ENCODE results near the gene SP140.

Gene SP140

GRCh38 chr2:230205034-230205433 lies 20.5 kb upstream of the SP140 start:
- Histone ChIP-seq H3K9ac (no peak overlapping the region), H3K9me3 (ENCODE audit: control insufficient read depth, low read length) (no peaks in the 10 kb centered on the region), H3K36me3 (ENCODE audit: control insufficient read depth, insufficient read depth, low read length) (no peaks in the 10 kb centered on the region), H3K27me3 (ENCODE audit: control insufficient read depth, insufficient read depth, low read length) (no peaks in the 10 kb centered on the region), H3K4me1 (no peaks in the 10 kb centered on the region), H3K4me3 (ENCODE audit: low read depth, low read length) (no peak overlapping the region), H3K4me2 (ENCODE audit: low read length) (no peak overlapping the region), H2AFZ (no peak overlapping the region), H3K27ac (no peak overlapping the region), H3K79me2 (no peaks in the 10 kb centered on the region)
- TF ChIP-seq CTCF (IDR thresholded peaks at IDR 0.05) = no peak

GRCh38 chr2:230205721-230206120 lies 19.8 kb upstream of the SP140 start:
- Histone ChIP-seq H3K9ac (no peak overlapping the region), H3K79me2 (no peaks in the 10 kb centered on the region), H3K4me2 (ENCODE audit: low read length) (no peak overlapping the region), H3K27me3 (ENCODE audit: control insufficient read depth, insufficient read depth, low read length) (no peaks in the 10 kb centered on the region), H3K36me3 (ENCODE audit: control insufficient read depth, insufficient read depth, low read length) (no peaks in the 10 kb centered on the region), H3K27ac (no peak overlapping the region), H3K4me3 (ENCODE audit: low read depth, low read length) (no peak overlapping the region), H3K9me3 (ENCODE audit: control insufficient read depth, low read length) (no peaks in the 10 kb centered on the region), H3K4me1 (no peaks in the 10 kb centered on the region), H2AFZ (no peak overlapping the region)
- TF ChIP-seq CTCF (IDR thresholded peaks at IDR 0.05) = no peak

GRCh38 chr2:230208576-230208975 lies 17.0 kb upstream of the SP140 start:
- no peak for TF ChIP-seq CTCF (IDR thresholded peaks at IDR 0.05)
- no peak overlapping the region for H3K4me3 ChIP-seq (ENCODE audit: low read depth, low read length)
- H3K4me1 ChIP-seq = no peaks in the 10 kb centered on the region
- H2AFZ ChIP-seq = no peak overlapping the region
- no peak overlapping the region for H3K27ac ChIP-seq
- H3K4me2 ChIP-seq (ENCODE audit: low read length) = no peak overlapping the region
- no peaks in the 10 kb centered on the region for H3K27me3 ChIP-seq (ENCODE audit: control insufficient read depth, insufficient read depth, low read length)
- no peaks in the 10 kb centered on the region for H3K9me3 ChIP-seq (ENCODE audit: control insufficient read depth, low read length)
- no peaks in the 10 kb centered on the region for H3K36me3 ChIP-seq (ENCODE audit: control insufficient read depth, insufficient read depth, low read length)
- H3K9ac ChIP-seq = no peak overlapping the region
- no peaks in the 10 kb centered on the region for H3K79me2 ChIP-seq

GRCh38 chr2:230209422-230210051 lies 16.0 kb upstream of the SP140 start:
- no peak for TF ChIP-seq CTCF (IDR thresholded peaks at IDR 0.05)
- no peak overlapping the region for H3K27ac ChIP-seq
- no peak overlapping the region for H3K9ac ChIP-seq
- no peaks in the 10 kb centered on the region for H3K36me3 ChIP-seq (ENCODE audit: control insufficient read depth, insufficient read depth, low read length)
- H2AFZ ChIP-seq = no peak overlapping the region
- no peaks in the 10 kb centered on the region for H3K9me3 ChIP-seq (ENCODE audit: control insufficient read depth, low read length)
- no peak overlapping the region for H3K4me3 ChIP-seq (ENCODE audit: low read depth, low read length)
- H3K4me2 ChIP-seq (ENCODE audit: low read length) = no peak overlapping the region
- no peaks in the 10 kb centered on the region for H3K79me2 ChIP-seq
- H3K4me1 ChIP-seq = no peaks in the 10 kb centered on the region
- no peaks in the 10 kb centered on the region for H3K27me3 ChIP-seq (ENCODE audit: control insufficient read depth, insufficient read depth, low read length)

DNA sequence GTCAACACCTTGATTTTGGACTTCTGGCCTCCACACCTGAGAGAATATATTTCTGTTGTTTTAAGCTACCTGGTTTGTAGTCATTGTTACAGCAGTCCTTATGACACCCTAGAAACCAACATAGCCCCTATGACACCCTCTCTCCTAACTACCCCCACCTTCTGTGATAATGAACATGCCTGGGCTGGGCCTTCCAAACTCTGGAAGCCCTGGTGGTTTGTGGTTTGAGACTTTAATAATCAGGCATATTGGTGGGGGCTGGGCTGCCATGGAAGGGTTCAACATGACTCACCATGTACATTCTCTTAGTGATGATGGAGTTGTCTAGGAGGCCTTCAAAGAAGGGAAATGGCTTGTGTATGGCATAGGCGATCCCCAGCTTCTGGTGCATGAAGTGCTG lies 9.0 kb upstream of the SP140 start:
- Histone ChIP-seq H3K36me3 (ENCODE audit: control insufficient read depth, insufficient read depth, low read length) (no peaks in the 10 kb centered on the region), H3K9me3 (ENCODE audit: control insufficient read depth, low read length) (no peaks in the 10 kb centered on the region), H2AFZ (no peak overlapping the region), H3K27me3 (ENCODE audit: control insufficient read depth, insufficient read depth, low read length) (no peaks in the 10 kb centered on the region), H3K79me2 (no peaks in the 10 kb centered on the region), H3K4me3 (ENCODE audit: low read depth, low read length) (no peak overlapping the region), H3K27ac (no peak overlapping the region), H3K4me1 (peaks cover 3% of the 10 kb centered on the region), H3K9ac (no peak overlapping the region), H3K4me2 (ENCODE audit: low read length) (no peak overlapping the region)
- no peak for TF ChIP-seq CTCF (IDR thresholded peaks at IDR 0.05)

Data from parathyroid adenoma (tissue), 2 donors.